Measurements from ENCODE around the gene CCL27.

CCL27 gene

GRCh38 chr9:34624475-34625185 is 37.8 kb downstream of the CCL27 start:
- no peak overlapping the region for H3K27ac ChIP-seq (ENCODE audit: poor library complexity, severe bottlenecking)

GRCh38 chr9:34623374-34624235 is 38.9 kb downstream of the CCL27 start:
- TF ChIP-seq CTCF (IDR thresholded peaks at IDR 0.05; ENCODE audit: poor library complexity, severe bottlenecking), result no peak
- Histone ChIP-seq H3K4me1 (ENCODE audit: insufficient read depth, poor library complexity, severe bottlenecking) (peaks cover 2% of the 10 kb centered on the region), H3K27ac (ENCODE audit: poor library complexity, severe bottlenecking) (no peak overlapping the region), H3K36me3 (ENCODE audit: low read depth) (peaks cover 4% of the 10 kb centered on the region; the same call in 1 of the 2 replicates), H3K4me3 (ENCODE audit: severe bottlenecking) (no peak overlapping the region), H3K9me3 (ENCODE audit: severe bottlenecking) (no peaks in the 10 kb centered on the region), H3K27me3 (ENCODE audit: insufficient read depth, poor library complexity, severe bottlenecking) (peaks cover 38% of the 10 kb centered on the region)
- no peak for DNase-seq (ENCODE audit: low spot score)
- no peak for ATAC-seq (ENCODE audit: low read depth)

More at GRCh38 chr9:34624475-34625185, 37.8 kb downstream of the CCL27 start:
- DNase-seq (ENCODE audit: low spot score), result no peak
- ATAC-seq (ENCODE audit: low read depth), result no peak
- TF ChIP-seq CTCF (IDR thresholded peaks at IDR 0.05; ENCODE audit: poor library complexity, severe bottlenecking), result no peak
- H3K36me3 ChIP-seq (ENCODE audit: low read depth), result no peaks in the 10 kb centered on the region
- peaks cover 2% of the 10 kb centered on the region for H3K4me1 ChIP-seq (ENCODE audit: insufficient read depth, poor library complexity, severe bottlenecking)
- no peak overlapping the region for H3K4me3 ChIP-seq (ENCODE audit: severe bottlenecking)
- H3K27me3 ChIP-seq (ENCODE audit: insufficient read depth, poor library complexity, severe bottlenecking), result peaks cover 46% of the 10 kb centered on the region
- H3K9me3 ChIP-seq (ENCODE audit: severe bottlenecking), result no peaks in the 10 kb centered on the region

GRCh38 chr9:34620061-34620994 is 42.1 kb downstream of the CCL27 start, which contains the start of gene DCTN3:
Gene DCTN3, minus strand, starts transcription at chr9:34620495. Its CDS starts 31 bp downstream, at chr9:34620464.
- Histone ChIP-seq H3K4me1 (ENCODE audit: insufficient read depth, poor library complexity, severe bottlenecking) (no peaks in the 10 kb centered on the region), H3K9me3 (ENCODE audit: severe bottlenecking) (no peaks in the 10 kb centered on the region), H3K27ac (ENCODE audit: poor library complexity, severe bottlenecking) (no peak within 1 kb of the TSS)

GRCh38 chr9:34615132-34615531 is 47.3 kb downstream of the CCL27 start:
- no peak for TF ChIP-seq CTCF (IDR thresholded peaks at IDR 0.05; ENCODE audit: poor library complexity, severe bottlenecking)
- Histone ChIP-seq H3K27me3 (ENCODE audit: insufficient read depth, poor library complexity, severe bottlenecking) (no peaks in the 10 kb centered on the region), H3K4me3 (ENCODE audit: severe bottlenecking) (no peak overlapping the region)

More at GRCh38 chr9:34620061-34620994, 42.1 kb downstream of the CCL27 start, which contains the start of gene DCTN3:
- DNase-seq (ENCODE audit: low spot score) (peak; percentile 91), ATAC-seq (ENCODE audit: low read depth) (peak; percentile 97)
- no peak for TF ChIP-seq CTCF (IDR thresholded peaks at IDR 0.05; ENCODE audit: poor library complexity, severe bottlenecking)
- peak within 1 kb of the TSS; percentile 67 for H3K4me3 ChIP-seq (ENCODE audit: severe bottlenecking)
- H3K36me3 ChIP-seq (ENCODE audit: low read depth), result peaks cover 9% of the 10 kb centered on the region
- peaks cover 13% of the 10 kb centered on the region for H3K27me3 ChIP-seq (ENCODE audit: insufficient read depth, poor library complexity, severe bottlenecking)

More at GRCh38 chr9:34615132-34615531, 47.3 kb downstream of the CCL27 start:
- Histone ChIP-seq H3K36me3 (ENCODE audit: low read depth) (peaks cover 9% of the 10 kb centered on the region), H3K27ac (ENCODE audit: poor library complexity, severe bottlenecking) (no peak overlapping the region), H3K4me1 (ENCODE audit: insufficient read depth, poor library complexity, severe bottlenecking) (no peaks in the 10 kb centered on the region), H3K9me3 (ENCODE audit: severe bottlenecking) (no peaks in the 10 kb centered on the region)
- ATAC-seq (ENCODE audit: low read depth) (no peak), DNase-seq (ENCODE audit: low spot score) (no peak)

Data from RWPE2 (cell line).